ENCODE measurements around the gene GALT.

The GALT gene

DNA sequence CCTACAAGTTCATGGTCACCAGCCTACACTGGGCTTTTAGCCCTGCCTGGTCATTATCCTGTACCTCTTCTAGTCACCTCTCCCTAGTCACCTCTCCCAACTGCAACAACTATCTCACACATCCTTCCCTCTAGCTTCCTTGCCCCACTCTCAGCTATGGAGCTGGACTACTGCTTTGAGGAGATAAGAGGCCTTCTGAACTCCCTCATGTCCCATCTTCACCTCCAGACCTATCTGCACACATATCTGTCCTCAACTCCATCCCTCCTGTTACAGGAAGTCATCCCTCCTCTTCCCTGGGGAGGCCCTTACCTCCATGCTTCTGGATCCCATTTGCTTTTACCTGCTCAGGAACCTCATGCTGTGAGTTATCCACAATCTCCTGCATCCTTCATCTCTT lies 40.3 kb upstream of the GALT start:
- DNase-seq (ENCODE audit: low read depth): no peak
- TF ChIP-seq POLR2A (IDR thresholded peaks at IDR 0.05; ENCODE audit: extremely low read depth, insufficient read length) (no peak), MYC (IDR thresholded peaks at IDR 0.05; ENCODE audit: low read depth, low read length) (no peak)
- TF ChIP-seq, protein P1, sequence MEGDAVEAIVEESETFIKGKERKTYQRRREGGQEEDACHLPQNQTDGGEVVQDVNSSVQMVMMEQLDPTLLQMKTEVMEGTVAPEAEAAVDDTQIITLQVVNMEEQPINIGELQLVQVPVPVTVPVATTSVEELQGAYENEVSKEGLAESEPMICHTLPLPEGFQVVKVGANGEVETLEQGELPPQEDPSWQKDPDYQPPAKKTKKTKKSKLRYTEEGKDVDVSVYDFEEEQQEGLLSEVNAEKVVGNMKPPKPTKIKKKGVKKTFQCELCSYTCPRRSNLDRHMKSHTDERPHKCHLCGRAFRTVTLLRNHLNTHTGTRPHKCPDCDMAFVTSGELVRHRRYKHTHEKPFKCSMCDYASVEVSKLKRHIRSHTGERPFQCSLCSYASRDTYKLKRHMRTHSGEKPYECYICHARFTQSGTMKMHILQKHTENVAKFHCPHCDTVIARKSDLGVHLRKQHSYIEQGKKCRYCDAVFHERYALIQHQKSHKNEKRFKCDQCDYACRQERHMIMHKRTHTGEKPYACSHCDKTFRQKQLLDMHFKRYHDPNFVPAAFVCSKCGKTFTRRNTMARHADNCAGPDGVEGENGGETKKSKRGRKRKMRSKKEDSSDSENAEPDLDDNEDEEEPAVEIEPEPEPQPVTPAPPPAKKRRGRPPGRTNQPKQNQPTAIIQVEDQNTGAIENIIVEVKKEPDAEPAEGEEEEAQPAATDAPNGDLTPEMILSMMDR (IDR thresholded peaks at IDR 0.05; ENCODE audit: low read depth, low read length): no peak
- TF ChIP-seq, protein P2, sequence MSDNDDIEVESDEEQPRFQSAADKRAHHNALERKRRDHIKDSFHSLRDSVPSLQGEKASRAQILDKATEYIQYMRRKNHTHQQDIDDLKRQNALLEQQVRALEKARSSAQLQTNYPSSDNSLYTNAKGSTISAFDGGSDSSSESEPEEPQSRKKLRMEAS (IDR thresholded peaks at IDR 0.05; ENCODE audit: low read depth, low read length): no peak
- no peak overlapping the region for H3K4me3 ChIP-seq (ENCODE audit: low read depth, low read length)

DNA sequence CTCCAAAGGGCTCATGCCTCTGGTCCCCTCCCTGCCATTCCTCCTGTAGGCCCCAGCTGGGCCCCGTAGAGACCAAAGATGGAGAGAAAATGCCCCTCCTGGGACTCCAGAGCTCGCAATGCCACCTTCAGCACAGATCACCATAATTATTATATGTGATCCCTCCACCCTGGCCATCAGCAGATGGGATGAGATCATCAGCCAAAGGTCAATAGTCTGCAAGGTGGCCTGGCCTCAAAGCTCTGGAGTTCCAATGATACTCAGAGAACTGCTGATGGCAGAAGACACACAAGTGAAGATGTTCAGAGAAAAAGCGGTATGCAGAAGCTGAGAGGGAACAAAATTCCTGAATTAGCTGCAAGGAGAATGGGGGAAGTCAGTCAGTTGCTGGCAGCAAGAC lies 39.6 kb upstream of the GALT start:
- TF ChIP-seq, protein P2 (IDR thresholded peaks at IDR 0.05; ENCODE audit: low read depth, low read length): no peak
- no peak for TF ChIP-seq POLR2A (IDR thresholded peaks at IDR 0.05; ENCODE audit: extremely low read depth, insufficient read length)
- TF ChIP-seq, protein P1 (IDR thresholded peaks at IDR 0.05; ENCODE audit: low read depth, low read length): no peak
- TF ChIP-seq MYC (IDR thresholded peaks at IDR 0.05; ENCODE audit: low read depth, low read length): no peak

DNA sequence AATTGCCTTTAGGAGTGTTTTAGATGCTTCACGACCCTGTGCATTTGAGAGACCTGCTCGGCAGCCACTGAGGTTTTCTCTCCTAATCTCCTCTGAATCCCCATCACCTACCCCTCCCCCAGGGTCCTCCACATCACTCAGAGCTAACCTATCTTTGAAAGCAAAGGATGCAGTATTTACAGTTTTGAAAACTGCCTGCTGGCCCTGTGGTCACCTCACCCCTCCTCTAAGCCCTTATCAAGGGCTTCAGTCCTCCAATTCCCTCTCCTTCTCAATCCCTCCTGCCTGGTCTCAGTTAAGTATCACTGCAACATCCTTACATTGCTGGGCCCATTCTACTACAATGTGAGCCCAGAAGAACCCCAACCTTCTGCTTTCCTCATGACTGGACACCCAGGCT lies 39.1 kb upstream of the GALT start:
- H3K4me3 ChIP-seq (ENCODE audit: low read depth, low read length): no peak overlapping the region
- DNase-seq (ENCODE audit: low read depth): no peak
- TF ChIP-seq, protein P1 (IDR thresholded peaks at IDR 0.05; ENCODE audit: low read depth, low read length): no peak
- no peak for TF ChIP-seq MYC (IDR thresholded peaks at IDR 0.05; ENCODE audit: low read depth, low read length)
- TF ChIP-seq, protein P2 (IDR thresholded peaks at IDR 0.05; ENCODE audit: low read depth, low read length): no peak
- no peak for TF ChIP-seq POLR2A (IDR thresholded peaks at IDR 0.05; ENCODE audit: extremely low read depth, insufficient read length)

More for the DNA sequence above, 39.6 kb upstream of the GALT start:
- no peak for DNase-seq (ENCODE audit: low read depth)
- no peak overlapping the region for H3K4me3 ChIP-seq (ENCODE audit: low read depth, low read length)

DNA sequence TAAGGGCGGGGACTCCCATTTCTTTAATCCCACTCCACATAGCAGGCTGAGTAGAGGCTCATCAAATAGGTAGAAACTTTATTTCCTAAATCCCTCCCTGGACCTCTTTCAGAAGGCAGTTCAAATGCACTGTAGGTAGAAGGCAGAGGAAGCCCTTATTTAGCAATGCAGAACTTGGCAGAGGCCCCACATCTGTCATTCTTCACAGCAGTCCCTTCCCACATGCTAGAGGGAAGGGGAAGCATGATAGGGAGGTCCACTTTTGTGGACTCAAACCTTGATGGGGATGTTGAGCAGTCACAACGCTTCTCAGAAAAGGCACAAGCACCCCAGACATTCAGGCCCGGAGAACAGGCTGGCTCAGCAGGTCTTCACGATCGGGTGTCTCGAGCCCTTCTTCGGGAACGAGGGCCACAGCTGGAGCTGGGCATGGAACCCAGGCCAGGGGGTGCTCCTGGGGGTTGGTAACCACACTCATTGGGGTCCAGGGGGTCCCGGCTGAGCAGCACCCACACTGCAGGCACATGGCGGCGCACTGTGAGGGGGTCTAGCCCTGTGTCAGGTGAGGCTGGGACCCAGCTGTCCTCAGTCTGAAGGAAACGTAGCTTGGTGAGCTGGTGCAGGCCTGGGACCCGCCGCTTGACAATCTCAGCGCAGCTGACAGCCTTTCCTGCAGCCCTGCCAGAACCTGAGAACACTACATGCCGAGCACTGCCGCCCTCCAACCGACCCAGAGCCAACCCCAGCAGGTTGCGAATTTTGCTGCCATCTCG lies 35.9 kb upstream of the GALT start:
- TF ChIP-seq, protein P1 (IDR thresholded peaks at IDR 0.05; ENCODE audit: low read depth, low read length): no peak
- TF ChIP-seq, protein P2 (IDR thresholded peaks at IDR 0.05; ENCODE audit: low read depth, low read length): peak; percentile 65
- TF ChIP-seq MYC (IDR thresholded peaks at IDR 0.05; ENCODE audit: low read depth, low read length): peak; percentile 45
- peak overlapping the region; percentile 79 for H3K4me3 ChIP-seq (ENCODE audit: low read depth, low read length)
- peak; percentile 70 for DNase-seq (ENCODE audit: low read depth)

DNA sequence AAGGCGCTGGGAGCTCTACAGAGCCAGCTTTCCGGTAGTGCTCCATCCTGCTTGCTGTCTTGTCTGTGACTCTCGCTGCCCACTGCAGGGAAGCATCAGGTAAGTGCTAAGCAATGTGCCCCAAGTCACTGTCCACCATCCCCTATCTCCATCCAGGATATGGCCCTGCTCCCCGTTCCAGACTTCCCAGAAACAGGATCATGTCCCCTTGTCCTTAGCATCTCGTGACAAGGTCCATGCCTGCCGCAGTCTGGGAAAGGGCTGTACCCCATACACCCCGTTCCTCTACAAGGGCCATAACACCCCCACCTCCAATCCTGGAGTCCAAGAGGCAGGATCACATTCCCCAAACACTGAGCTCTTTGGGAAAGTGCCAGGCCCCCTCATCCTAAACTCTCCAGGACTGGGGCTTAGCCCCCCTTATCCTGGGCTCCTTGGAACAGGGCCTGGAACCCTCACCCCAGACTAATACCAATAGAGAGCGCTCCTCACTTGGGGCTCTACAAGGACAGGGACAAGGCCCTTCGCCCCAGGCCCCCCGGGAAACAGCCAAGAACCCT lies 35.1 kb upstream of the GALT start:
- peak overlapping the region; percentile 79 for H3K4me3 ChIP-seq (ENCODE audit: low read depth, low read length)
- no peak for DNase-seq (ENCODE audit: low read depth)
- TF ChIP-seq POLR2A (IDR thresholded peaks at IDR 0.05; ENCODE audit: extremely low read depth, insufficient read length): no peak
- TF ChIP-seq, protein P1 (IDR thresholded peaks at IDR 0.05; ENCODE audit: low read depth, low read length): peak; percentile 0
